Left ventricle myocardium inferior (tissue), 1 donor: Measurements from ENCODE around the gene NPTX1. TPM values are rescaled to one million over a fixed set of nuclear protein-coding genes. Genes with fewer than 3 reads are reported as not detected.

Source experiments
- DNase-seq: peaks from one replicate; pipeline ENCODE4 v3.0.0-alpha.2; 2020
- H3K27ac ChIP-seq: fragments of 200-600 bp; replicated peaks from 2 replicates; pipeline ENCODE4 v1.8.0; 2021
- H3K27me3 ChIP-seq: fragments of 200-600 bp; 2 replicates; pipeline ENCODE4 v1.8.0; 2021; ENCODE audit warnings: low read depth
- H3K36me3 ChIP-seq: fragments of 200-600 bp; 2 replicates; pipeline ENCODE4 v1.8.0; 2021
- H3K4me1 ChIP-seq: fragments of 200-600 bp; 2 replicates; pipeline ENCODE4 v1.8.0; 2021
- H3K4me3 ChIP-seq: fragments of 200-600 bp; 2 replicates; pipeline ENCODE4 v1.8.0; 2021; ENCODE audit warnings: mild to moderate bottlenecking, moderate library complexity
- H3K9me3 ChIP-seq: fragments of 200-600 bp; replicated peaks from 2 replicates; pipeline ENCODE4 v1.8.0; 2021
- CTCF ChIP-seq: fragments of 200-600 bp; IDR thresholded peaks from 2 replicates; pipeline ENCODE4 v1.8.0; 2021; ENCODE audit warnings: antibody characterized with exemption, mild to moderate bottlenecking, borderline replicate concordance
- intact Hi-C: fragments of 100-400 bp; cut with micrococcal nuclease; formaldehyde crosslinking; loops from one replicate; pipeline ENCODE4 v1.11.0; 2022
- total RNA-seq: library from RNA; stranded (reverse); fragmentation: NEBNext Ultra II Directional; extraction: Animal tissue kit (Norgen Biotek cat#: 25700); gene quantifications from one replicate; pipeline ENCODE4 v1.2.1, GENCODE V29; 2021
- donor health status: DM: no; HTN: yes; CAD: no; lungs with severe emphysema.

The NPTX1 gene
- total RNA-seq, 1 donor from 2014 or later, result not detected

GRCh38 chr17:80513201-80513600 is 36.8 kb upstream of the NPTX1 start:
- Histone ChIP-seq H3K36me3 (no peaks in the 10 kb centered on the region), H3K4me1 (no peaks in the 10 kb centered on the region), H3K27ac (no peak overlapping the region), H3K9me3 (no peaks in the 10 kb centered on the region), H3K27me3 (peaks cover 73% of the 10 kb centered on the region), H3K4me3 (no peak overlapping the region)
- no peak for DNase-seq
- TF ChIP-seq CTCF, result no peak
- intact Hi-C loops, result no loop called here

GRCh38 chr17:80512233-80512632 is 35.8 kb upstream of the NPTX1 start:
- TF ChIP-seq CTCF, result no peak
- no peak for DNase-seq
- Histone ChIP-seq H3K36me3 (no peaks in the 10 kb centered on the region), H3K27me3 (peaks cover 83% of the 10 kb centered on the region), H3K4me3 (no peak overlapping the region), H3K4me1 (no peaks in the 10 kb centered on the region), H3K9me3 (no peaks in the 10 kb centered on the region), H3K27ac (no peak overlapping the region)
- intact Hi-C loops, result no loop called here

GRCh38 chr17:80511222-80512180 is 35.1 kb upstream of the NPTX1 start:
- H3K4me3 ChIP-seq, result no peak overlapping the region
- H3K36me3 ChIP-seq, result no peaks in the 10 kb centered on the region
- peaks cover 84% of the 10 kb centered on the region for H3K27me3 ChIP-seq
- no peak for DNase-seq
- H3K9me3 ChIP-seq, result no peaks in the 10 kb centered on the region
- no peak for TF ChIP-seq CTCF
- intact Hi-C loops, result no loop called here
- H3K27ac ChIP-seq, result no peak overlapping the region
- no peaks in the 10 kb centered on the region for H3K4me1 ChIP-seq

GRCh38 chr17:80510772-80511171 is 34.4 kb upstream of the NPTX1 start:
- Histone ChIP-seq H3K9me3 (no peaks in the 10 kb centered on the region), H3K4me1 (no peaks in the 10 kb centered on the region), H3K27me3 (peaks cover 88% of the 10 kb centered on the region), H3K36me3 (no peaks in the 10 kb centered on the region), H3K4me3 (no peak overlapping the region), H3K27ac (no peak overlapping the region)
- no peak for TF ChIP-seq CTCF
- intact Hi-C loops, result no loop called here
- DNase-seq, result no peak

- Histone ChIP-seq H3K27ac (no peak overlapping the region), H3K27me3 (peaks cover 89% of the 10 kb centered on the region), H3K4me3 (no peak overlapping the region), H3K36me3 (no peaks in the 10 kb centered on the region), H3K4me1 (no peaks in the 10 kb centered on the region), H3K9me3 (no peaks in the 10 kb centered on the region)
- intact Hi-C loops, result no loop called here
- TF ChIP-seq CTCF, result no peak
- DNase-seq, result no peak
These were observed 33.7 kb upstream of the NPTX1 start for GRCh38 chr17:80510132-80510531.
